Measurements from ENCODE around the gene EYA2. TPM values are rescaled to one million over a fixed set of nuclear protein-coding genes. Genes with fewer than 3 reads are reported as not detected.

EYA2 gene
- total and polyA plus RNA-seq, 2 donors (not counting 3 experiments of a cell fraction or from before 2014, with no cell fraction given) = not detected

GRCh38 chr20:47028487-47028886 lies 133.8 kb downstream of the EYA2 start:
- Histone ChIP-seq H3K9me3 (replicated peaks; ENCODE audit: control insufficient read depth, insufficient read depth, low read length) (no peaks in the 10 kb centered on the region), H3K9me1 (replicated peaks; ENCODE audit: control insufficient read depth, extremely low read depth, insufficient read depth, low read length) (no peaks in the 10 kb centered on the region), H2AFZ (ENCODE audit: low read depth, low read length) (no peak overlapping the region), H3K4me3 (replicated peaks in 1 of 3; ENCODE audit: insufficient read depth in 1 of 3, low read depth in 1 of 3, low read length in 3 of 3) (no peak overlapping the region), H3K4me1 (ENCODE audit: control insufficient read depth, extremely low read depth, insufficient read depth, low read length) (no peaks in the 10 kb centered on the region), H3K9ac (replicated peaks; ENCODE audit: extremely low read depth, insufficient read depth, low read length) (no peak overlapping the region), H4K20me1 (replicated peaks; ENCODE audit: control insufficient read depth, extremely low read depth, insufficient read depth, low read length) (no peaks in the 10 kb centered on the region), H3K4me2 (ENCODE audit: insufficient read depth, low read length) (no peak overlapping the region), H3K27me3 (ENCODE audit: control insufficient read depth in 2 of 2, insufficient read depth in 2 of 2, low read length in 2 of 2) (no peaks in the 10 kb centered on the region), H3K79me2 (ENCODE audit: control insufficient read depth, insufficient read depth, low read length) (no peaks in the 10 kb centered on the region), H3K36me3 (ENCODE audit: control insufficient read depth in 2 of 2, extremely low read depth in 1 of 2, insufficient read depth in 2 of 2, low read length in 2 of 2) (no peaks in the 10 kb centered on the region), H3K27ac (ENCODE audit: insufficient read depth, low read depth, low read length) (no peak overlapping the region)
- intact Hi-C loops (cut with micrococcal nuclease) = no loop called here
- TF ChIP-seq MAX (IDR thresholded peaks at IDR 0.05; ENCODE audit: insufficient read depth, insufficient read length) (no peak), CTCF (IDR thresholded peaks at IDR 0.05; ENCODE audit: extremely low read depth in 1 of 2, insufficient read depth in 1 of 2, low read depth in 1 of 2, low read length in 2 of 2) (no peak), JUN (IDR thresholded peaks at IDR 0.05; ENCODE audit: borderline replicate concordance, insufficient read depth, insufficient read length, low read depth) (no peak), POLR2A (IDR thresholded peaks at IDR 0.05; ENCODE audit: low read depth, low read length) (no peak), GATA2 (IDR thresholded peaks at IDR 0.05; ENCODE audit: insufficient read depth, insufficient read length, low read depth, low read length) (no peak), FOS (IDR thresholded peaks at IDR 0.05; ENCODE audit: borderline replicate concordance, insufficient read depth, low read length) (no peak), EZH2 (IDR thresholded peaks at IDR 0.05; ENCODE audit: borderline replicate concordance, low read depth, low read length, severe bottlenecking) (no peak), POLR2AphosphoS5 (IDR thresholded peaks at IDR 0.05; ENCODE audit: insufficient read depth, low read depth, low read length) (no peak)
- dilution Hi-C loops (cut with MboI; ENCODE audit: extremely low pct_ligation_motif_present, low sequenced_read_pairs) = no loop called here
- no peak for FAIRE-seq
- BruUV-seq (replicated peaks) = no TSS peak
- DNase-seq (ENCODE audit: low read depth, low spot score) = no peak
- ChIA-PET CTCF (no interaction called here), POLR2A (no interaction called here)

All from endothelial cell of umbilical vein (primary cell).